ENCODE measurements around the gene KMT2C.

Gene KMT2C

GRCh38 chr7:152120210-152120609, 315.6 kb downstream of the KMT2C start:
- no peak for TF ChIP-seq CTCF (conservative IDR thresholded peaks at IDR 0.05)
- H3K27ac ChIP-seq = no peak overlapping the region

GRCh38 chr7:152117356-152117755, 318.4 kb downstream of the KMT2C start:
- no peak for TF ChIP-seq CTCF (conservative IDR thresholded peaks at IDR 0.05)
- no peak overlapping the region for H3K27ac ChIP-seq

- no peak overlapping the region for H3K27ac ChIP-seq
- no peak for TF ChIP-seq CTCF (conservative IDR thresholded peaks at IDR 0.05)
Measured at GRCh38 chr7:152115021-152115718, 320.6 kb downstream of the KMT2C start.

- no peak for TF ChIP-seq CTCF (conservative IDR thresholded peaks at IDR 0.05)
Measured at GRCh38 chr7:152112829-152113228, 323.0 kb downstream of the KMT2C start.

GRCh38 chr7:152108359-152108758, 327.4 kb downstream of the KMT2C start:
- TF ChIP-seq CTCF (conservative IDR thresholded peaks at IDR 0.05) = no peak
- no peak overlapping the region for H3K27ac ChIP-seq

More at GRCh38 chr7:152112829-152113228, 323.0 kb downstream of the KMT2C start:
- H3K27ac ChIP-seq = no peak overlapping the region

- no peak for TF ChIP-seq CTCF (conservative IDR thresholded peaks at IDR 0.05)
- no peak overlapping the region for H3K27ac ChIP-seq
Measured at GRCh38 chr7:152107945-152108344, 327.9 kb downstream of the KMT2C start.

GRCh38 chr7:152106990-152107389, 328.8 kb downstream of the KMT2C start:
- no peak overlapping the region for H3K27ac ChIP-seq
- TF ChIP-seq CTCF (conservative IDR thresholded peaks at IDR 0.05) = no peak

Data from VCaP (cell line).